Natural killer cell (primary cell): ENCODE measurements around the gene GBA2. TPM values are rescaled to one million over a fixed set of nuclear protein-coding genes. Genes with fewer than 3 reads are reported as not detected.
A peak's percentile ranks its signal among the peaks of the same experiment; 100 is the strongest.

Experiments
- ATAC-seq, 3 donors: fragments of 150-1000 bp in 2 of 3; fragments of 200-7000 bp in 1 of 3; cut with Tn5 transposase; 1 replicate in 1 of 3; 2 replicates in 2 of 3; pipeline ENCODE4 v1.10.0; 2021; ENCODE audit warnings: mild to moderate bottlenecking in 2 of 3, moderate library complexity in 2 of 3
- DNase-seq, 2 donors: peaks; one replicate each; pipeline versions ENCODE4 v3.0.0 to v3.0.0-alpha.2; 2013 to 2021; ENCODE audit warnings: mixed read lengths in 1 of 2
- H3K27ac ChIP-seq: one replicate; pipeline ENCODE4 v1.5.1; 2013; ENCODE audit warnings: mild to moderate bottlenecking, low read length
- H3K27me3 ChIP-seq: one replicate; pipeline ENCODE4 v1.6.1; 2013; ENCODE audit warnings: low read length; ENCODE audit not compliant: control insufficient read depth, insufficient read depth
- H3K36me3 ChIP-seq: one replicate; pipeline ENCODE4 v1.6.1; 2013; ENCODE audit warnings: low read length; ENCODE audit not compliant: control insufficient read depth, insufficient read depth
- H3K4me1 ChIP-seq: one replicate; pipeline ENCODE4 v1.6.1; 2013; ENCODE audit warnings: low read length; ENCODE audit not compliant: control insufficient read depth, insufficient read depth
- H3K4me3 ChIP-seq: one replicate; pipeline ENCODE4 v1.5.1; 2013; ENCODE audit warnings: low read length
- H3K9me3 ChIP-seq: one replicate; pipeline ENCODE4 v1.6.1; 2013; ENCODE audit warnings: low read length; ENCODE audit not compliant: control insufficient read depth, insufficient read depth
- H3K27ac Mint-ChIP-seq, 2 donors: one replicate each; pipeline ENCODE4 v1.8.0; 2022; ENCODE audit warnings: mild to moderate bottlenecking in 2 of 2, mixed read lengths in 2 of 2, moderate library complexity in 1 of 2
- H3K27me3 Mint-ChIP-seq, 2 donors: one replicate each; pipeline ENCODE4 v1.8.0; 2022; ENCODE audit warnings: low read depth in 2 of 2, mixed read lengths in 2 of 2
- H3K36me3 Mint-ChIP-seq: one replicate; pipeline ENCODE4 v1.8.0; 2022; ENCODE audit warnings: mixed read lengths
- H3K4me1 Mint-ChIP-seq, 2 donors: one replicate each; pipeline ENCODE4 v1.8.0; 2022; ENCODE audit warnings: mixed read lengths in 2 of 2
- H3K4me3 Mint-ChIP-seq: one replicate; pipeline ENCODE4 v1.8.0; 2022; ENCODE audit warnings: mild to moderate bottlenecking, moderate library complexity, mixed read lengths
- H3K9me3 Mint-ChIP-seq, 2 donors: one replicate each; pipeline ENCODE4 v1.8.0; 2022; ENCODE audit warnings: mixed read lengths in 2 of 2
- WGBS: methylation state at CpG from one replicate; pipeline ENCODE4 v1.1.7; 2013; ENCODE audit warnings: missing lambda C conversion rate; ENCODE audit not compliant: insufficient coverage; 5-methylcytosine and 5-hydroxymethylcytosine counted together
- intact Hi-C: fragments of 100-400 bp; cut with micrococcal nuclease; formaldehyde crosslinking; loops from one replicate; pipeline ENCODE4 v1.14.2; 2022
- total RNA-seq, 4 donors: library from RNA; stranded (reverse); fragments of 120-200 nt in 1 of 4; gene quantifications; one replicate each; pipeline versions ENCODE4 v1.2.3 to v1.2.4, GENCODE V29; 2013 to 2022
- TF ChIP-seq, protein P1 (sequence below): fragments of 200-600 bp; IDR thresholded peaks from one replicate; pipeline ENCODE4 v1.8.0; 2022; ENCODE audit warnings: antibody characterized with exemption

GBA2 gene
- total RNA-seq, 3 donors from 2014 or later (not counting 1 experiment from before 2014, with no cell fraction given), result 76.4 to 118 (median 101) TPM

GRCh38 chr9:35696520-35697215 lies 52.4 kb downstream of the GBA2 start:
- intact Hi-C loops, result loop anchor here (1.0 to 2.0 kb wide), 2 partner anchors 38 to 92 kb away; partner anchors contain the start of genes CCDC107, RMRP and TESK1

DNA sequence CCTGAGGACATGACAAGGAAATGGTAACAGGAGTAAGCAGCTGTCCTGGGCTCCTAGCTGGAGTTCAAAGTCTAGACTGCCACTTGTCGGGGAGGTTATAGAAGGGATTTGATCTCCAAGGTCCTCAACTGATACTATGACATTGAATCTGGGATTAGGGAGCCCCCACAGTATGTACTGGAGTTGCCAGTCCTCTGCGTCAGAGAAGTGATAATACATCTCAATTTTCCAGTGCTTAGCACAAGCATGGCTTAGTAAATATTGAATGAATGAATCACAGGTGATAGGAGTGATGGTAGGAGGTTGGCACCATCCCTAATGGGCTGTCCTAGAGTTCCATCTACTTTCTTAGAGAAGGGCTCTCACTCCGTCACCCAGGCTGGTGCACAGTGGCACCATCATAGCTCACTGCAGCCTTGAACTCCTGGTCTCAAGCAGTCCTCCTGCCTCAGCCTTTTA lies 53.1 kb downstream of the GBA2 start:
- peaks cover 53% of the 10 kb centered on the region for H3K36me3 ChIP-seq

More at GRCh38 chr9:35696520-35697215, 52.4 kb downstream of the GBA2 start:
- no peak overlapping the region for H3K4me3 Mint-ChIP-seq
- H3K36me3 Mint-ChIP-seq, result no peaks in the 10 kb centered on the region
- H3K27ac Mint-ChIP-seq, result peak overlapping the region; percentile 23 to 67
- H3K9me3 ChIP-seq, result no peaks in the 10 kb centered on the region
- peak overlapping the region; percentile 23 for H3K27ac ChIP-seq
- H3K4me1 ChIP-seq, result peaks cover 8% of the 10 kb centered on the region
- DNase-seq, result peak; percentile 46 to 79
- no peaks in the 10 kb centered on the region for H3K9me3 Mint-ChIP-seq
- H3K27me3 Mint-ChIP-seq, result no peaks in the 10 kb centered on the region
- ATAC-seq, result peak; percentile 93 to 100 (median 97)
- H3K4me3 ChIP-seq, result no peak overlapping the region
- 49% methylated on average over 9 of the region's 9 CpGs for WGBS
- peaks cover 10 to 18% of the 10 kb centered on the region in 2 donors for H3K4me1 Mint-ChIP-seq
- TF ChIP-seq, protein P1, sequence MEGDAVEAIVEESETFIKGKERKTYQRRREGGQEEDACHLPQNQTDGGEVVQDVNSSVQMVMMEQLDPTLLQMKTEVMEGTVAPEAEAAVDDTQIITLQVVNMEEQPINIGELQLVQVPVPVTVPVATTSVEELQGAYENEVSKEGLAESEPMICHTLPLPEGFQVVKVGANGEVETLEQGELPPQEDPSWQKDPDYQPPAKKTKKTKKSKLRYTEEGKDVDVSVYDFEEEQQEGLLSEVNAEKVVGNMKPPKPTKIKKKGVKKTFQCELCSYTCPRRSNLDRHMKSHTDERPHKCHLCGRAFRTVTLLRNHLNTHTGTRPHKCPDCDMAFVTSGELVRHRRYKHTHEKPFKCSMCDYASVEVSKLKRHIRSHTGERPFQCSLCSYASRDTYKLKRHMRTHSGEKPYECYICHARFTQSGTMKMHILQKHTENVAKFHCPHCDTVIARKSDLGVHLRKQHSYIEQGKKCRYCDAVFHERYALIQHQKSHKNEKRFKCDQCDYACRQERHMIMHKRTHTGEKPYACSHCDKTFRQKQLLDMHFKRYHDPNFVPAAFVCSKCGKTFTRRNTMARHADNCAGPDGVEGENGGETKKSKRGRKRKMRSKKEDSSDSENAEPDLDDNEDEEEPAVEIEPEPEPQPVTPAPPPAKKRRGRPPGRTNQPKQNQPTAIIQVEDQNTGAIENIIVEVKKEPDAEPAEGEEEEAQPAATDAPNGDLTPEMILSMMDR, result peak; percentile 88
- H3K36me3 ChIP-seq, result peaks cover 60% of the 10 kb centered on the region
- H3K27me3 ChIP-seq, result no peaks in the 10 kb centered on the region

DNA sequence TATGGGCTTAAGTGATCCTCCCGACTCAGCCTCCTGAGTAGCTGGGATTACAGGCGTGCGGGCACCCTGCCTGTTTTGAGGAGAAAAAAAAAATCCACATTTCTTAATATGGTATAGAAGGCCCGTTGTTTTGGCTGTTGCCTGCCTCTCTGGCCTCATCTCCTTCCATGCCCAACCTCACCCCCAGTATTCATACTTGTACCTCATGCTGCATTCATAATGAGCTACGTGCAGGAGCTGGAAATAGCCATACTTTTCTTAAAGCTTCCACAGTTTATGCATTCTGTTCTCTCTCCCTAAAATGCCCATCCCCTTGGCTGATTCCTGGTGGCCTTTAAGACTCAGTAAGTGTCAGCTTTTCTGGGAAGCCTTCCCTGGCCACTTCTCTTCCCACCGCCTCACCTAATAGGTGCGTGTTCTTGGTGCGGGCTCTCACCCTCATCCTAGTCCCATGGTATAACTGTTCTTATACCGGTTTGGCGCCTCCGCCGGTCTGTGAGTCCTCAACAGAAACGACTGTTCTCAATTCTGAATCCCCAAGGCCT lies 57.2 kb downstream of the GBA2 start:
- H3K27ac ChIP-seq, result no peak overlapping the region
- no peak overlapping the region for H3K4me3 ChIP-seq
- H3K4me1 Mint-ChIP-seq, result peaks cover 6 to 31% of the 10 kb centered on the region in 2 donors
- H3K27me3 ChIP-seq, result no peaks in the 10 kb centered on the region
- H3K9me3 ChIP-seq, result no peaks in the 10 kb centered on the region
- H3K36me3 Mint-ChIP-seq, result no peaks in the 10 kb centered on the region
- H3K27ac Mint-ChIP-seq, result peak overlapping the region; percentile 78 to 84
- H3K36me3 ChIP-seq, result peaks cover 12% of the 10 kb centered on the region
- no peak for DNase-seq
- H3K9me3 Mint-ChIP-seq, result no peaks in the 10 kb centered on the region
- H3K27me3 Mint-ChIP-seq, result no peaks in the 10 kb centered on the region
- intact Hi-C loops, result no loop called here
- peak overlapping the region; percentile 90 for H3K4me3 Mint-ChIP-seq
- no peak for ATAC-seq
- TF ChIP-seq, protein P1, result no peak
- WGBS, result 94% methylated on average over 11 of the region's 13 CpGs
- peaks cover 24% of the 10 kb centered on the region for H3K4me1 ChIP-seq

More for the DNA sequence above, 53.1 kb downstream of the GBA2 start:
- Mint-ChIP-seq H3K4me3 (no peak overlapping the region), H3K27me3 (no peaks in the 10 kb centered on the region), H3K4me1 (peaks cover 10 to 25% of the 10 kb centered on the region in 2 donors), H3K36me3 (no peaks in the 10 kb centered on the region), H3K9me3 (no peaks in the 10 kb centered on the region), H3K27ac (peak overlapping the region; percentile 23 to 67)
- no peak overlapping the region for H3K27ac ChIP-seq
- 97% methylated on average over 3 of the region's 3 CpGs for WGBS
- TF ChIP-seq, protein P1, result no peak
- no peak overlapping the region for H3K4me3 ChIP-seq
- no peak for ATAC-seq
- no peaks in the 10 kb centered on the region for H3K9me3 ChIP-seq
- intact Hi-C loops, result loop anchor here (1.0 to 2.0 kb wide), 2 partner anchors 38 to 91 kb away; partner anchors contain the start of genes CCDC107, RMRP and TESK1
- DNase-seq, result no peak
- no peaks in the 10 kb centered on the region for H3K27me3 ChIP-seq
- H3K4me1 ChIP-seq, result peaks cover 15% of the 10 kb centered on the region
